GM23338 (cell line): ENCODE measurements around the gene MAST4. TPM values are rescaled to one million over a fixed set of nuclear protein-coding genes. Genes with fewer than 3 reads are reported as not detected.

Experiments used
- CREB1 ChIP-seq: fragments of 250-450 bp; sonication (Bioruptor Pico); IDR thresholded peaks from 2 replicates; pipeline ENCODE4 v1.5.0; 2020; ENCODE audit warnings: low read depth, mild to moderate bottlenecking, moderate library complexity
- EZH2 ChIP-seq: fragments of 200-600 bp; sonication (generic); IDR thresholded peaks from one replicate; pipeline ENCODE4 v1.8.0; 2017; ENCODE audit warnings: antibody characterized with exemption, mild to moderate bottlenecking, low read depth; ENCODE audit not compliant: unreplicated experiment
- EZH2phosphoT487 ChIP-seq: fragments of 200-600 bp; sonication (generic); IDR thresholded peaks from one replicate; pipeline ENCODE4 v1.8.1; 2018; ENCODE audit warnings: antibody characterized with exemption; ENCODE audit not compliant: unreplicated experiment
- JUNB ChIP-seq: IDR thresholded peaks from one replicate; pipeline ENCODE4 v1.6.1; 2016; ENCODE audit warnings: antibody characterized with exemption; ENCODE audit not compliant: unreplicated experiment
- NANOG ChIP-seq: IDR thresholded peaks from 2 replicates; pipeline ENCODE4 v1.6.1; 2016; ENCODE audit warnings: antibody characterized with exemption, borderline replicate concordance
- POLR2AphosphoS5 ChIP-seq: IDR thresholded peaks from 2 replicates; pipeline ENCODE4 v1.6.1; 2016; ENCODE audit warnings: antibody characterized with exemption, low read depth
- STAT1 ChIP-seq: IDR thresholded peaks from one replicate; pipeline ENCODE4 v1.6.1; 2016; ENCODE audit warnings: antibody characterized with exemption; ENCODE audit not compliant: unreplicated experiment
- ZNF114 ChIP-seq: fragments of 250-450 bp; sonication (Bioruptor Pico); IDR thresholded peaks from 2 replicates; pipeline ENCODE4 v1.5.0; 2020; ENCODE audit warnings: mild to moderate bottlenecking, moderate library complexity
- ZNF331 ChIP-seq: fragments of 250-450 bp; sonication (Bioruptor Pico); IDR thresholded peaks from 2 replicates; pipeline ENCODE4 v1.5.0; 2020; ENCODE audit warnings: low read depth, mild to moderate bottlenecking, moderate library complexity
- polyA plus RNA-seq: library from polyadenylated mRNA; unstranded; fragments of >200 nt; fragmentation: Nextera tagmentation; extraction: Ambion mirVana; gene quantifications from 2 replicates; pipeline ENCODE4 v1.2.1, GENCODE V29; 2016
- total RNA-seq: library from RNA; depleted of rRNA; stranded (reverse); fragments of >200 nt; shearing (Covaris generic); gene quantifications from 2 replicates; pipeline ENCODE4 v1.2.3, GENCODE V29; 2014
- TF ChIP-seq, protein P1 (sequence below): fragments of 250-450 bp; sonication (Bioruptor Pico); IDR thresholded peaks from 2 replicates; pipeline ENCODE4 v1.5.0; 2020; ENCODE audit warnings: mild to moderate bottlenecking, moderate library complexity
- TF ChIP-seq, protein P2 (sequence below): IDR thresholded peaks from 2 replicates; pipeline ENCODE4 v1.6.1; 2016; ENCODE audit warnings: antibody characterized with exemption
- TF ChIP-seq, protein P3 (sequence below): IDR thresholded peaks from one replicate; pipeline ENCODE4 v1.6.1; 2018; ENCODE audit warnings: antibody characterized with exemption; ENCODE audit not compliant: unreplicated experiment

Gene MAST4
- total and polyA plus RNA-seq, 2 experiments from 2014 or later, result 3.6 to 8.5 TPM

DNA sequence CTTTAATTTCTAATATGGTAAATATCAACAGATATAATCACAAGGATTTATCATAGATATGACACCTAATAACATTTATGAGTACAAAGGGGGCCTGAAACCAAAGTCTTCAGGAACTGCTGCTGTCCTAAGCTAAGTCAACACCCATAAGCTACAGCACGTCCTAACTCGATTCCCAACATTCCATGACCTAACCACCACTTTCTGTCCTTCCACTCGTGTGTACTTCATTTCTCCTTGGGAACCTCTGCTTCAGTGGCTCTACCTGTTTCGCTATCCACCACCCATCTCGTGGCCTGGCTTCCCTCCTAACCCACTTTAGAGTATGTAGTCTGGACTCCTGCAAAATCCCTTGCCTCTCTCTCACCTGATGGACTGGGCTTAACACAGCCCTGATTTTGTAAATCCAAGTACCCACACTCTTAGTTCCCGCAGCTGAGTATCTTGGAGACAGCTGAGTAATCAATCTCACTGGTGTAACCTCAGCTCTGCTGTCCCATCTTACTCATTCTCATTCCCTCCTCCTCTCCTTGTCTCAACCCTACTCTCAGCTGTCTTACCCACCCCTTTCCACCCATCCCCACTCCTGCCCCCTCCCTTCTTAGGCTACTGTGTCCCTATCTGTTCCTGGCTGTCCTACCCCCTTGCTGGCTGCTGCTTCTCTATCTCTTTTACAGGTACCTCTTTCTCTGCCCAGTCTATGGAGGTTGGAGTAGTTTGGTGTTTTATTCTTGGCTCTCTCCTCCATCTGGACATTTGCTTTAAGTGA lies 101.8 kb downstream of the MAST4 start (continued):
- TF ChIP-seq, protein P1, sequence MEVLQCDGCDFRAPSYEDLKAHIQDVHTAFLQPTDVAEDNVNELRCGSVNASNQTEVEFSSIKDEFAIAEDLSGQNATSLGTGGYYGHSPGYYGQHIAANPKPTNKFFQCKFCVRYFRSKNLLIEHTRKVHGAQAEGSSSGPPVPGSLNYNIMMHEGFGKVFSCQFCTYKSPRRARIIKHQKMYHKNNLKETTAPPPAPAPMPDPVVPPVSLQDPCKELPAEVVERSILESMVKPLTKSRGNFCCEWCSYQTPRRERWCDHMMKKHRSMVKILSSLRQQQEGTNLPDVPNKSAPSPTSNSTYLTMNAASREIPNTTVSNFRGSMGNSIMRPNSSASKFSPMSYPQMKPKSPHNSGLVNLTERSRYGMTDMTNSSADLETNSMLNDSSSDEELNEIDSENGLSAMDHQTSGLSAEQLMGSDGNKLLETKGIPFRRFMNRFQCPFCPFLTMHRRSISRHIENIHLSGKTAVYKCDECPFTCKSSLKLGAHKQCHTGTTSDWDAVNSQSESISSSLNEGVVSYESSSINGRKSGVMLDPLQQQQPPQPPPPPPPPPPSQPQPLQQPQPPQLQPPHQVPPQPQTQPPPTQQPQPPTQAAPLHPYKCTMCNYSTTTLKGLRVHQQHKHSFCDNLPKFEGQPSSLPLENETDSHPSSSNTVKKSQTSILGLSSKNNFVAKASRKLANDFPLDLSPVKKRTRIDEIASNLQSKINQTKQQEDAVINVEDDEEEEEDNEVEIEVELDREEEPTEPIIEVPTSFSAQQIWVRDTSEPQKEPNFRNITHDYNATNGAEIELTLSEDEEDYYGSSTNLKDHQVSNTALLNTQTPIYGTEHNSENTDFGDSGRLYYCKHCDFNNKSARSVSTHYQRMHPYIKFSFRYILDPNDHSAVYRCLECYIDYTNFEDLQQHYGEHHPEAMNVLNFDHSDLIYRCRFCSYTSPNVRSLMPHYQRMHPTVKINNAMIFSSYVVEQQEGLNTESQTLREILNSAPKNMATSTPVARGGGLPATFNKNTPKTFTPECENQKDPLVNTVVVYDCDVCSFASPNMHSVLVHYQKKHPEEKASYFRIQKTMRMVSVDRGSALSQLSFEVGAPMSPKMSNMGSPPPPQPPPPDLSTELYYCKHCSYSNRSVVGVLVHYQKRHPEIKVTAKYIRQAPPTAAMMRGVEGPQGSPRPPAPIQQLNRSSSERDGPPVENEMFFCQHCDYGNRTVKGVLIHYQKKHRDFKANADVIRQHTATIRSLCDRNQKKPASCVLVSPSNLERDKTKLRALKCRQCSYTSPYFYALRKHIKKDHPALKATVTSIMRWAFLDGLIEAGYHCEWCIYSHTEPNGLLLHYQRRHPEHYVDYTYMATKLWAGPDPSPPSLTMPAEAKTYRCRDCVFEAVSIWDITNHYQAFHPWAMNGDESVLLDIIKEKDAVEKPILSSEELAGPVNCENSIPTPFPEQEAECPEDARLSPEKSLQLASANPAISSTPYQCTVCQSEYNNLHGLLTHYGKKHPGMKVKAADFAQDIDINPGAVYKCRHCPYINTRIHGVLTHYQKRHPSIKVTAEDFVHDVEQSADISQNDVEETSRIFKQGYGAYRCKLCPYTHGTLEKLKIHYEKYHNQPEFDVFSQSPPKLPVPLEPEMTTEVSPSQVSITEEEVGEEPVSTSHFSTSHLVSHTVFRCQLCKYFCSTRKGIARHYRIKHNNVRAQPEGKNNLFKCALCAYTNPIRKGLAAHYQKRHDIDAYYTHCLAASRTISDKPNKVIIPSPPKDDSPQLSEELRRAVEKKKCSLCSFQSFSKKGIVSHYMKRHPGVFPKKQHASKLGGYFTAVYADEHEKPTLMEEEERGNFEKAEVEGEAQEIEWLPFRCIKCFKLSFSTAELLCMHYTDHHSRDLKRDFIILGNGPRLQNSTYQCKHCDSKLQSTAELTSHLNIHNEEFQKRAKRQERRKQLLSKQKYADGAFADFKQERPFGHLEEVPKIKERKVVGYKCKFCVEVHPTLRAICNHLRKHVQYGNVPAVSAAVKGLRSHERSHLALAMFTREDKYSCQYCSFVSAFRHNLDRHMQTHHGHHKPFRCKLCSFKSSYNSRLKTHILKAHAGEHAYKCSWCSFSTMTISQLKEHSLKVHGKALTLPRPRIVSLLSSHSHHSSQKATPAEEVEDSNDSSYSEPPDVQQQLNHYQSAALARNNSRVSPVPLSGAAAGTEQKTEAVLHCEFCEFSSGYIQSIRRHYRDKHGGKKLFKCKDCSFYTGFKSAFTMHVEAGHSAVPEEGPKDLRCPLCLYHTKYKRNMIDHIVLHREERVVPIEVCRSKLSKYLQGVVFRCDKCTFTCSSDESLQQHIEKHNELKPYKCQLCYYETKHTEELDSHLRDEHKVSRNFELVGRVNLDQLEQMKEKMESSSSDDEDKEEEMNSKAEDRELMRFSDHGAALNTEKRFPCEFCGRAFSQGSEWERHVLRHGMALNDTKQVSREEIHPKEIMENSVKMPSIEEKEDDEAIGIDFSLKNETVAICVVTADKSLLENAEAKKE, result no peak
- no peak for TF ChIP-seq ZNF114 (CRISPR knock-in tag)
- no peak for TF ChIP-seq EZH2phosphoT487
- no peak for TF ChIP-seq STAT1
- no peak for TF ChIP-seq CREB1
- TF ChIP-seq ZNF331, result no peak
- TF ChIP-seq, protein P2, sequence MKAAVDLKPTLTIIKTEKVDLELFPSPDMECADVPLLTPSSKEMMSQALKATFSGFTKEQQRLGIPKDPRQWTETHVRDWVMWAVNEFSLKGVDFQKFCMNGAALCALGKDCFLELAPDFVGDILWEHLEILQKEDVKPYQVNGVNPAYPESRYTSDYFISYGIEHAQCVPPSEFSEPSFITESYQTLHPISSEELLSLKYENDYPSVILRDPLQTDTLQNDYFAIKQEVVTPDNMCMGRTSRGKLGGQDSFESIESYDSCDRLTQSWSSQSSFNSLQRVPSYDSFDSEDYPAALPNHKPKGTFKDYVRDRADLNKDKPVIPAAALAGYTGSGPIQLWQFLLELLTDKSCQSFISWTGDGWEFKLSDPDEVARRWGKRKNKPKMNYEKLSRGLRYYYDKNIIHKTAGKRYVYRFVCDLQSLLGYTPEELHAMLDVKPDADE, result no peak
- no peak for TF ChIP-seq NANOG
- TF ChIP-seq POLR2AphosphoS5, result no peak
- TF ChIP-seq, protein P3, sequence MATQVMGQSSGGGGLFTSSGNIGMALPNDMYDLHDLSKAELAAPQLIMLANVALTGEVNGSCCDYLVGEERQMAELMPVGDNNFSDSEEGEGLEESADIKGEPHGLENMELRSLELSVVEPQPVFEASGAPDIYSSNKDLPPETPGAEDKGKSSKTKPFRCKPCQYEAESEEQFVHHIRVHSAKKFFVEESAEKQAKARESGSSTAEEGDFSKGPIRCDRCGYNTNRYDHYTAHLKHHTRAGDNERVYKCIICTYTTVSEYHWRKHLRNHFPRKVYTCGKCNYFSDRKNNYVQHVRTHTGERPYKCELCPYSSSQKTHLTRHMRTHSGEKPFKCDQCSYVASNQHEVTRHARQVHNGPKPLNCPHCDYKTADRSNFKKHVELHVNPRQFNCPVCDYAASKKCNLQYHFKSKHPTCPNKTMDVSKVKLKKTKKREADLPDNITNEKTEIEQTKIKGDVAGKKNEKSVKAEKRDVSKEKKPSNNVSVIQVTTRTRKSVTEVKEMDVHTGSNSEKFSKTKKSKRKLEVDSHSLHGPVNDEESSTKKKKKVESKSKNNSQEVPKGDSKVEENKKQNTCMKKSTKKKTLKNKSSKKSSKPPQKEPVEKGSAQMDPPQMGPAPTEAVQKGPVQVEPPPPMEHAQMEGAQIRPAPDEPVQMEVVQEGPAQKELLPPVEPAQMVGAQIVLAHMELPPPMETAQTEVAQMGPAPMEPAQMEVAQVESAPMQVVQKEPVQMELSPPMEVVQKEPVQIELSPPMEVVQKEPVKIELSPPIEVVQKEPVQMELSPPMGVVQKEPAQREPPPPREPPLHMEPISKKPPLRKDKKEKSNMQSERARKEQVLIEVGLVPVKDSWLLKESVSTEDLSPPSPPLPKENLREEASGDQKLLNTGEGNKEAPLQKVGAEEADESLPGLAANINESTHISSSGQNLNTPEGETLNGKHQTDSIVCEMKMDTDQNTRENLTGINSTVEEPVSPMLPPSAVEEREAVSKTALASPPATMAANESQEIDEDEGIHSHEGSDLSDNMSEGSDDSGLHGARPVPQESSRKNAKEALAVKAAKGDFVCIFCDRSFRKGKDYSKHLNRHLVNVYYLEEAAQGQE, result no peak
- no peak for TF ChIP-seq JUNB
- no peak for TF ChIP-seq EZH2
